MM.1S (cell line): ENCODE results near the gene LHX4.

Source experiments
- DNase-seq: peaks from one replicate; pipeline ENCODE4 v3.0.0-alpha.2; 2015
- H2AFZ ChIP-seq: fragments of 300-600 bp; sonication (generic); 2 replicates; pipeline ENCODE4 v1.6.0; 2016; ENCODE audit warnings: antibody characterized with exemption, low read length
- H3F3A ChIP-seq: fragments of 300-600 bp; sonication (generic); 2 replicates; pipeline ENCODE4 v1.6.1; 2016; ENCODE audit warnings: mild to moderate bottlenecking, antibody characterized with exemption, low read length, moderate library complexity, mixed read lengths; ENCODE audit not compliant: insufficient read depth
- H3K27ac ChIP-seq: fragments of 300-600 bp; sonication (generic); 2 replicates; pipeline ENCODE4 v1.5.1; 2016; ENCODE audit warnings: mild to moderate bottlenecking, low read length
- H3K27me3 ChIP-seq: fragments of 300-600 bp; sonication (generic); replicated peaks from 2 replicates; pipeline ENCODE4 v1.6.0; 2016; ENCODE audit warnings: low read length; ENCODE audit not compliant: insufficient read depth
- H3K36me3 ChIP-seq: fragments of 300-600 bp; sonication (generic); replicated peaks from 2 replicates; pipeline ENCODE4 v1.6.1; 2016; ENCODE audit warnings: mild to moderate bottlenecking, low read length, mixed read lengths; ENCODE audit not compliant: insufficient read depth
- H3K4me1 ChIP-seq: fragments of 300-600 bp; sonication (generic); 2 replicates; pipeline ENCODE4 v1.6.1; 2016; ENCODE audit warnings: low read length, mixed read lengths
- H3K4me2 ChIP-seq: fragments of 300-600 bp; sonication (generic); 2 replicates; pipeline ENCODE4 v1.6.0; 2016; ENCODE audit warnings: low read depth, low read length
- H3K4me3 ChIP-seq: fragments of 300-600 bp; sonication (generic); 2 replicates; pipeline ENCODE4 v1.5.1; 2016; ENCODE audit warnings: low read length, mixed read lengths
- H3K79me2 ChIP-seq: fragments of 300-600 bp; sonication (generic); 2 replicates; pipeline ENCODE4 v1.6.1; 2016; ENCODE audit warnings: mixed run types, low read length, mixed read lengths
- H3K9ac ChIP-seq: fragments of 300-600 bp; sonication (generic); 2 replicates; pipeline ENCODE4 v1.6.1; 2016; ENCODE audit warnings: low read length, mixed read lengths
- H3K9me2 ChIP-seq: fragments of 300-600 bp; sonication (generic); replicated peaks from 2 replicates; pipeline ENCODE4 v1.6.1; 2016; ENCODE audit warnings: mild to moderate bottlenecking, low read length, mixed read lengths; ENCODE audit not compliant: insufficient read depth
- H3K9me3 ChIP-seq: fragments of 300-600 bp; sonication (generic); replicated peaks from 2 replicates; pipeline ENCODE4 v1.6.1; 2016; ENCODE audit warnings: mild to moderate bottlenecking, low read length, mixed read lengths; ENCODE audit not compliant: insufficient read depth
- H4K20me1 ChIP-seq: fragments of 300-600 bp; sonication (generic); 2 replicates; pipeline ENCODE4 v1.6.1; 2016; ENCODE audit warnings: mild to moderate bottlenecking, low read length, moderate library complexity, mixed read lengths; ENCODE audit not compliant: insufficient read depth
- EZH2 ChIP-seq: fragments of 300-600 bp; sonication (generic); optimal IDR thresholded peaks from 2 replicates; pipeline ENCODE3; 2017; ENCODE audit warnings: low read depth, mild to moderate bottlenecking, antibody characterized with exemption, low read length, mixed read lengths
- EZH2phosphoT487 ChIP-seq: fragments of 300-600 bp; sonication (generic); IDR thresholded peaks from 2 replicates; pipeline ENCODE4 v1.6.1; 2018; ENCODE audit warnings: antibody characterized with exemption, low read length
- TF ChIP-seq, protein P1 (sequence below): fragments of 300-600 bp; sonication (generic); IDR thresholded peaks from 2 replicates; pipeline ENCODE4 v1.5.1; 2016; ENCODE audit warnings: antibody characterized with exemption, low read length, mixed read lengths

Gene LHX4

GRCh38 chr1:180280617-180281016 is 50.6 kb downstream of the LHX4 start:
- TF ChIP-seq, protein P1, sequence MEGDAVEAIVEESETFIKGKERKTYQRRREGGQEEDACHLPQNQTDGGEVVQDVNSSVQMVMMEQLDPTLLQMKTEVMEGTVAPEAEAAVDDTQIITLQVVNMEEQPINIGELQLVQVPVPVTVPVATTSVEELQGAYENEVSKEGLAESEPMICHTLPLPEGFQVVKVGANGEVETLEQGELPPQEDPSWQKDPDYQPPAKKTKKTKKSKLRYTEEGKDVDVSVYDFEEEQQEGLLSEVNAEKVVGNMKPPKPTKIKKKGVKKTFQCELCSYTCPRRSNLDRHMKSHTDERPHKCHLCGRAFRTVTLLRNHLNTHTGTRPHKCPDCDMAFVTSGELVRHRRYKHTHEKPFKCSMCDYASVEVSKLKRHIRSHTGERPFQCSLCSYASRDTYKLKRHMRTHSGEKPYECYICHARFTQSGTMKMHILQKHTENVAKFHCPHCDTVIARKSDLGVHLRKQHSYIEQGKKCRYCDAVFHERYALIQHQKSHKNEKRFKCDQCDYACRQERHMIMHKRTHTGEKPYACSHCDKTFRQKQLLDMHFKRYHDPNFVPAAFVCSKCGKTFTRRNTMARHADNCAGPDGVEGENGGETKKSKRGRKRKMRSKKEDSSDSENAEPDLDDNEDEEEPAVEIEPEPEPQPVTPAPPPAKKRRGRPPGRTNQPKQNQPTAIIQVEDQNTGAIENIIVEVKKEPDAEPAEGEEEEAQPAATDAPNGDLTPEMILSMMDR = no peak
- no peak for TF ChIP-seq EZH2
- TF ChIP-seq EZH2phosphoT487 = no peak
- no peak overlapping the region for H2AFZ ChIP-seq
- H3K9me3 ChIP-seq = no peaks in the 10 kb centered on the region
- H3K4me3 ChIP-seq = no peak overlapping the region
- H3K27ac ChIP-seq = no peak overlapping the region
- H3K9me2 ChIP-seq = no peaks in the 10 kb centered on the region
- no peaks in the 10 kb centered on the region for H3K79me2 ChIP-seq
- H3F3A ChIP-seq = no peaks in the 10 kb centered on the region
- no peaks in the 10 kb centered on the region for H3K4me1 ChIP-seq
- H3K36me3 ChIP-seq = no peaks in the 10 kb centered on the region
- no peak overlapping the region for H3K9ac ChIP-seq
- no peak overlapping the region for H3K4me2 ChIP-seq
- H4K20me1 ChIP-seq = no peaks in the 10 kb centered on the region
- DNase-seq = no peak
- no peaks in the 10 kb centered on the region for H3K27me3 ChIP-seq

DNA sequence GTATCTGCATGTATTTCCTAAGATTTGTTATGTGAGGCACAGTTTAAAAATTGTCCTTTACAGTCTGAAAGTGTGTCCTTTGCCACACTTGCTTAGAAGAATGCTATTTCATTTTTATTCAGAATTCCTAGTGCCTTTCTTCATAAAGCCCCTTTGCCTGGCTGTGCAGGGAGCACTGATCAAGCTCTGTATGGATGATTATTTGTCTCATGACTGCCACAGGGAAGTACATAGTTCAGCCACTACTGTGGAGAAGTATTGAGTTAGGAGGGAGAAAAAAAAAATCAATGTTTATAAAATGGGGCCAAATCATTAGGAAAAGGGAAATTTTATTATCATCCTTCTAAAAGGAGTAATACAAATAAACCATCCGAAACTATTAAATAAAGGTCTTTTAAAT is 51.4 kb downstream of the LHX4 start:
- Histone ChIP-seq H3K79me2 (no peaks in the 10 kb centered on the region), H4K20me1 (no peaks in the 10 kb centered on the region), H3K36me3 (no peaks in the 10 kb centered on the region)

GRCh38 chr1:180282401-180283044 is 52.5 kb downstream of the LHX4 start:
- H3K9me3 ChIP-seq = no peaks in the 10 kb centered on the region
- no peak overlapping the region for H2AFZ ChIP-seq
- no peaks in the 10 kb centered on the region for H3K4me1 ChIP-seq
- no peak overlapping the region for H3K9ac ChIP-seq
- H3K9me2 ChIP-seq = no peaks in the 10 kb centered on the region
- no peak overlapping the region for H3K4me3 ChIP-seq
- no peaks in the 10 kb centered on the region for H3F3A ChIP-seq
- TF ChIP-seq, protein P1 = no peak
- TF ChIP-seq EZH2phosphoT487 (no peak), EZH2 (no peak)
- no peaks in the 10 kb centered on the region for H3K79me2 ChIP-seq
- H3K36me3 ChIP-seq = no peaks in the 10 kb centered on the region
- DNase-seq = no peak
- H3K27ac ChIP-seq = no peak overlapping the region
- H4K20me1 ChIP-seq = no peaks in the 10 kb centered on the region
- H3K27me3 ChIP-seq = no peaks in the 10 kb centered on the region
- no peak overlapping the region for H3K4me2 ChIP-seq

More for the DNA sequence above, 51.4 kb downstream of the LHX4 start:
- no peak for DNase-seq
- Histone ChIP-seq H3K4me2 (no peak overlapping the region), H3K9me3 (no peaks in the 10 kb centered on the region), H3K27me3 (no peaks in the 10 kb centered on the region), H2AFZ (no peak overlapping the region), H3K9me2 (no peaks in the 10 kb centered on the region), H3K4me1 (no peaks in the 10 kb centered on the region), H3K4me3 (no peak overlapping the region), H3K27ac (no peak overlapping the region), H3K9ac (no peak overlapping the region), H3F3A (no peaks in the 10 kb centered on the region)
- TF ChIP-seq, protein P1 = no peak
- TF ChIP-seq EZH2 (no peak), EZH2phosphoT487 (no peak)
